MM.1S (cell line): ENCODE results near the gene ADAM30.

Experiments
- CTCF ChIP-seq: fragments of 300-600 bp; sonication (generic); IDR thresholded peaks from 2 replicates; pipeline ENCODE4 v1.5.1; 2016; ENCODE audit warnings: antibody characterized with exemption, low read length, mixed read lengths
- EZH2 ChIP-seq: fragments of 300-600 bp; sonication (generic); optimal IDR thresholded peaks from 2 replicates; pipeline ENCODE3; 2017; ENCODE audit warnings: low read depth, mild to moderate bottlenecking, antibody characterized with exemption, low read length, mixed read lengths

- TF ChIP-seq EZH2 (no peak), CTCF (no peak)
These were observed 13.7 kb upstream of the ADAM30 start for GRCh38 chr1:119909890-119910596.
